Activated CD4-positive, alpha-beta T cell treated with anti-CD3 and anti-CD28 coated beads, Interleukin-2, Interleukin-4, amounts not matched to agents 100 ng/mL and 50 ng/mL, durations not matched to agents 16 hours and 8 hours (primary cell): Measurements from ENCODE around the gene KRT24.
"Not testable (repeated sequence)": the region's sequence is repeated elsewhere in the genome, so short reads cannot be mapped to it uniquely, and the experiment has no call there.

Experiments
- DNase-seq: peaks from one replicate; pipeline ENCODE4 v3.0.0-alpha.2; 2020; ENCODE audit warnings: low spot score

Gene KRT24

DNA sequence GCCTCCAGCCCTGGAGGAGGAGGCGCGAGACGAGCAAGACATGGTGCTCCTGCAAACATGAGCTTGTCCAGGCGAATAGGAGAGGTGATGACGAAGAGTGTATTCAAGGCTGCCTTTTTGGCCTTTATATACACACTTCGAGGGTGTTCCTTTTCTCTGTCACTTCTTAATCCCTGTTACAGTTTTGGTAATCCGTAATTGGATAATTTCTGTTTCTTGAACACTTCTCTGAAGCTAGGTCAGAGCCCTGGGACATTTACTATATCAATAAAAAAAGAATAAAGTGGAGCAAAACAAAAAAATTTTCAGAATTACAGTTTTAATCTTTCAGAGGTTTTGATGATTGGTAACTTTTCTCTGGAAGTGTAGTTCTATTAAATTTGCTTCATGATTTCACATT, at the start of gene KRT24:
KRT24 (minus strand) TSS at position 101 of the 400 bp plus-strand sequence; CDS start at position 42, 59 bp downstream.
- no peak for DNase-seq

DNA sequence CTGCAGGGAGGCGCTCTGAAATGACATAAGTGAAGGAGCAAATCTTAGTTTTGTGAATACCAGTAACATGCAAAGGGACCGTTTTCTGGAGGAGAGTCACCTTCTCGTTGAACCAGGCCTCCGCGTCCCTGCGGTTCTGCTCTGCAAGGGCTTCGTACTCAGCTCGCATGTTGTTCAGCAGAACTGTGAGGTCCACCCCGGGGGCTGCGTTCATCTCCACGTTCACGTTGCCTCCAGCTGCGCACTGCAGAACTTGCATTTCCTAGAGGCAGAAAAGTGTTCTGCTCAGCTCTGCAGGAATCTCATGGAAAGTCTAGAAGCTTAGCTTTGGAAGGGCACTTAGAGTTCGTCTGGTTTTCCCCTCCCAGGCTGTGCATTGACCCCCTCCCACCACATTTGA, 47.5 kb upstream of the KRT24 start:
- no peak for DNase-seq

DNA sequence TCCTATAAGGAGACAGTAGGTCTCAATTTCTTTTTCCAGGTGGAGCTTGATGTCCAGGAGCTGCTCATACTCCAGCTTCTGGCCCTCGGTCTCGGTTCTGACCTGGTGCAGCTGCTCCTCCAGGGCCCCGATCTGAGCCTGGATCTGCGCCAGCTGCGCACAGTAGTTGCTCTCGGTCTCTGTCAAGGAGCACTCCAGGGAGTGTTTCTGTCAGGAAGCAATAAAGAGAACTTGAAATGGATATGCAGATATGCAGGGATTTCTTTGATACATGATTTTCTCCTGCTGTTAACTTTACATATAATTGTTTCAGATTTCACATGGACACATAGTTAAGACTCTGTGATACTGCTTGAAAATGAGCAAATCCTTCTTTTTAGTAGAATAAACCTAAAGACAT, 46.8 kb upstream of the KRT24 start:
- no peak for DNase-seq

DNA sequence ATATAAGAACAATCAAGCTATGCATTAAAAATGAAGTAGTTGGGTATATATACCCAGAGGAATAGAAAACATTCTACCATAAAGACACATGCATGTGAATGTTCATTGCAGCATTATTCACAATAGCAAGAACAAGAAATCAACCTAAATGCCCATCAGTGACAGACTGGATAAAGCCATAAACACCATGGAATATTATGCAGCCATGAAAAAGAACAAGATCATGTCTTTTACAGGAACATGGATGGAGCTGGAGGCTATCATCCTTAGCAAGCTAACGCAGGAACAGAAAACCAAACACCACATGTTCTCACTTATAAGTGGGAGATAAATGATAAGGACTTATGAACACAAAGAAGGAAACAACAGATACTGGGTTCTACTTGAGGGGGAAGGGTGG, 45.1 kb upstream of the KRT24 start:
- DNase-seq: not testable (repeated sequence)

DNA sequence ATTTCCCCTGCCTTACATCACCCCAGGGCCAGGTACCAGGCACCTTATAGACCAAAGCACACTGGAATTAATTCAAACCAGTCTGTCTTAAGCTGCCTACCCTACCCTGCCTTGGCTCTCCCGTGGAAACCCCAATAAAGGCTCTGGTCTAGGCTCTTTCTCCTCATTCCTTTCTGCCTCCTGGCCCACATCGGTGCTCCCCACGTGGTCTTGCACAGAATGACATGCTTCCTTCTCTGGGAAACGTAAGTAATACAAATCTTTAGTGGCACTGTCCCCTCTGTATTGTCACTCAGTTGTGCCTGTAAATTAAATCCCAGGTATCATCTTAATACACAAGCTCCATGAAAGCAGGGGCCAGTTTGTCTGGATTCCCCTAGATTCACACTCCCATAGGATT, 35.0 kb upstream of the KRT24 start:
- no peak for DNase-seq

DNA sequence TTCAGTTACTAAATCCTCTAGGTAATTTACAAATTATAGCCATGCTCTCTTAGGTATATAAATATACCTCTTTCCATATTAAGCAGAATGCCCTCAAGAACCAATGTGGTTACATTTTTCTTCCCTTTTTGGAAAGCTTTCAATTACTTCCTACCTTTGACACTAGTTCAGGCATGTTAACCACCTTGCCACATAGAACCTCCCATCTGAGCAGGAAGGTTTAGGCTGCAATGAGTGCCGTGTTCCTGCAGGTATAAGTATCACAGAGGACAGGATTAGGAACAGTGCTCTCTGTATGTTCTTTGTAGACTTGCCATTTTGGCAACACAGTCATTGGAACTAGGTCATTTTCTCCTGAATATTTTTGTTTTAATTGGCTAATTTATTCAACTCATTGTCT, 31.5 kb upstream of the KRT24 start:
- no peak for DNase-seq

DNA sequence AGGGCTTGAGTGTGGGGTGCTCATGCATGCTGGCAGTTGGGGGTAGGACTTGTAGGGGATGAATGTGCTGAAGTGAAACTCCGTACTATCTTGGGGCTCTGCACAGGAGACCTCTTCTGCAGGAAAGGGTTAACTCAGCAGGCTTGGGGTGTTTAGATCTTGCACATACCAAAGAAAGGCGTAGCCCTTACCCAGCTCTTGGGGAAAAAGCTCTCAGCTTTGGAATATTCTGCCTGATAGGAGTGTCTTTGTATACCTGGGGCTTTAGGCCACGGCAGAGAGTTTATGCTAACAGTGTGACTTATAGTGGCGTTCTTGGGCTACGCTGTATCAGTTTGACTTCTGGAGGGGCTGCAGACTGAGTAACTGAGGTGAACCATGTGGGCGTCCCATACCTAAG, 30.5 kb upstream of the KRT24 start:
- DNase-seq: no peak

DNA sequence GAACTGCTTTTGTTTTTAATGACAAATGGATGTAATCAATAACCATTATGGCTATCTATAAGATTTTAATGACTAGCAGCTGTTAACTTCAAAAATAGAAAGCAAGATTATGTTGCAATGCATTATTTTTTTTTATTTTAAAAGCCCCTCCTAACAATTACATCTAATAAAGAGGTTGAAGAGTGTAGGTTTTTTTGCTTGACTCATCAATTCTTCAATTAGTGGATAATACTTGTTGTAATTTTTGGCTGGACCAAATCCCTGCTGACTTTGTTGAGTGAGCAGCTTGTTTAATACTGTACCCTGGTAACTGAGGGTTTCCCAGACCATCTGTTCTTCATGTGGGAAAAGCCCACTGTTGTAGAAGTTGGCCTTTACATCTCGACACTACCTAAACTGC, 27.4 kb upstream of the KRT24 start:
- DNase-seq: no peak

DNA sequence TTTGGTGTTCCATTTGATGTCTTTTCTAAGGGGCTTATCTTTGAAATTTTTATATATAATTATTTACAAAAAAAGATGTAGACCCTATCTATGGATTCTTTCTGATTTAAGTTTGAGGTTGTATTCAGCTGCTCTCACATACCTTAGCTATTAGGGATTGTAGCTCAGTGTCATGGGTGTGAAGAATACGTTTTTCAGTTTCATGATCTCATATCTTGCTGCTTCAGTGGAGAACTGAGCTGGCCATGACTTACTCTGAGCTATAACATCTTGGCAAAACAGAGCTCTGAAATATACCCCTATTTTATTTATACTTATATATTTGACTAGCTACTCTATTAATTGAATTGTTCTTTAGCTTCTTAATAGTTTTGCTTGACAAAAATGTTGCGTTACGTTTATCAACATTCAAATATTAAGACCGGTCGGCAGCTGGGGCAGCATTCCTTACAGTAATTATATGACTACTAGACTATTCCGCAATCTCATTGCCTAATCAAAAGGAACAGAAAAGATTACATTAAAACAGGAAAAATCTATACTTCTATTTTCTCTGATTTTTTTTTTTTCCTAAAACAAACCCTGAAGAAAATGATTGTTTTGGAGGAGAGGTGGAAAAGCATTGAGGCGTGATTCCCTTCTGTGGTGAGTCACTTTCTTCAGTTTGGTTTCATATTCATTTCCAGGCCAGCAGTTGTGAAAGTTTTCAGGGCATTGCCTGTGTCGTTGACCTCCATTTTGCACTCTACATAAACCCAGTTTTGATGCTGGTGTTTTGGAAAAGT, 24.1 kb upstream of the KRT24 start:
- DNase-seq: no peak

DNA sequence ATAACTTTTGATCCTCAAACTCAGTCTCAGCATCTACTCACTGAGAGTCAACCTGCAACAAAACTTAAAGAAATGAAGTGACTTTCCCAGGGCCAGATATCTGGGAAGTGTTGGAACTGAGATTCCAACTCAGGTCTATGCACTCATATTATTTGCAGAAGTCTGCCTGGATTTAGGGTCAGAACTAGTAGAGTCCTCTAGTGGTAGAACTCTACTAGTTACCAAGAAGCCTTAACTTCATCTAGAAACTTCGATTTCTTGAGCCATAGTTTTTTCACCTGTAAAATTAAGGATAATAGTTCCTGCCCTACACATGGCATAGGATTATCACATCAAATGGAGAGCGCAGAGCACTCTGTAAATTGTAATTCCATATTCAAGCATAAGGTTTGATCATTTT, 23.4 kb upstream of the KRT24 start:
- no peak for DNase-seq

DNA sequence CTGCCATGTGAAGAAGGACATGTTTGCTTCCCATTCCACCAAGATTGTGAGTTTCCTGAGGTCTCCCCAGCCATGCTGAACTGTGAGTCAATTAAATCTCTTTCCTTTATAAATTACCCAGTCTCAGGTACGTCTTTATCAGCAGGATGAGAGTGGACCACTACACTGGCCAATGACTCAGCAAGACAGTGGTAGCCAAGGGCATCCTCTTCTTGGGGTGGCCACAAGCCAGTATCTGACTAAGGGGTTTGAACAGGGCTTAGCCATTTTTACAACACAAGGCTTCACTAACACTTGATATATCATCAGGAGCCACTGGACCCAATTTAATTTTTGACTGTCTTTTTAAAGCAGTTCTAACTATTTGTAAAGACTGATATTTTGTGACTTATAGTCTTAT, 21.1 kb upstream of the KRT24 start:
- no peak for DNase-seq

DNA sequence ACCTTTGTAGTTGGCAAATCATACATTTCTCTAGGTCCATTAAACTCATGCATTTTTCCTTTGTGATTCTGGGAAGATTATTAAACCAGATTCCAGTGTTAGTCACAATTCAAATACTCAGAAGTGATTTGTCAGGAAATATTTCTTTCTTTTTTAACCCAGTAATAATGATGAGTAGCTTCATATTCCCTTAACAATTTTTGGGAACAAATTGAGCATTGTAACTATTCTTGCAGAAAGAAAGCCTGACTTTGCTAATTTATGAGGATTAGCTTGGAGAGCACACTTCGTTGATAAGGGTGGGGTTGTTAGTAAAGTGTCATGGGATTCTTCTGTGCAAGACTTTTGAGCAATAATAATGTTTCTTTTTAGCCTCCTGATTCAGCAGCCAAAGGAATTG, 18.7 kb upstream of the KRT24 start:
- no peak for DNase-seq

DNA sequence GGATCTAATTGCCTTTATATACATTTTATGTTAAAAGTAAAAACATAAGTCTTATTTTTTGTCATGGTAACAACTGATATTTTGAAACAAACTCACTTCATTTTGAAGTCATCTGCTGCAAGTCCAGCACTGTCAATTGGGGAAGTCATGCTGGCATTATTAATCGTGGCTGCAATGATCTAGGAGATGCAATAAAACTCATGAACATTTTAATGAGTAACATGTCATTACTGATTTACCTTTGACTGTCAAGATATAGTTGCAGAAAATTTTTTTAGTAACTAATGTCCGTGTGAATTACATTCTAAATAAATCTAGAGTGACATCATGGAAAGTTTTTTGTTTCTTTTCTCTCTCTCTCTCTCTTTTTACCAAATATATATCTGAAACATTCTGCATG, 17.3 kb upstream of the KRT24 start:
- no peak for DNase-seq

DNA sequence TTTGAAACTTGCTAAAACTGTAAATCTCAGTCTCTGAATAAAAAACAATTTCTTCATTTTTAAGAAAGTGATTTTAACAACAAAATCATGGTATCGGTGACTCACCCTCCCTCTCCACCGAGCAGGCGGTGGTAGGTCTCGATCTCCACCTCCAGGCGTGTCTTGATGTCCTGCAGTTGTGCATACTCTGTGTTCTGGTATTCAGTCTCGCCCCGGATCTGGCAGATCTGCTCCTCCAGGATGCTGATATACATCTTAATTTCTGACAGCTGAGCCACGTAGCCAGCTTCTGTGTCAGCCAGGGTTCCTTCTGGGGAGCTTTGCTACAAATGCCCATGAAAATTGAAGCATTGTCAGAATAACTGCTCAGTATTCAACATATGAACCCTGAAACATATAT, 15.4 kb upstream of the KRT24 start:
- DNase-seq: no peak

DNA sequence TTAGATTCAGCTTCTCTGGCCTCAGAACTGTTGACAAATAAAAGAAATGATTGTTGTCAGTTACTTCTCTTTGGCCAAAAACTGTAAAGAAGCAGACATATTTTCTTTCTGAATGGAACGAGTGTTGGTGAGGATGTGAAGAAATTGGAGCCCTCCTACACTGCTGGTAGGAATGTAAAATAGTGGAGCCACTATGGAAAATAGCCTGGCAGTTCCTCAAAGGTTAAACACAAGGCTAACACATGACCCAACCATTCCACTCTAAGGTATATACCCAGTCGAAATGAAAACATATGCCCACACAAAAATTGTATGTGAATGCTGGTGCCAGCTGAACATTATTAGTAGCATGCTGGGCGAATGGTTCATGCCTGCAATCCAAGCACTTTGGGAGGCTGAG, 14.2 kb upstream of the KRT24 start:
- no peak for DNase-seq

DNA sequence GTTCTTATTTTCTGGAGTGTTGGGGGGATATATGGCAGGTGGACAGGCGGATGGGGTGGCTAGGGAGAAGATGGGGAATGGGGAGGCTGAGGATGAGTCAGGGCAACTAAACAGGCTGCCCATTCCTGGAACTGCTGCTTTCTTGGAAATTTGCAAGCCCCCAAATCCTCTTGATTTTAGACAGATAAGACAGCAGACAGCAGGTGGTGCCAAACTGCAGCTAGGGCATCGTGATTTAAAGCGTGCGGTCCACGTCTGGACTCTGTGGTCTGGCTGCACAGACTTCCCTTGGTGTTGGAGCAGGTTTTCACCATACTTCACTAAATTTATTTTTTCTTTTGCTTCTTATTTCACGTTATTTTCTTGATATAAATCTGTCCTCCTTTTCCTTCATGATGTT, 10.9 kb upstream of the KRT24 start:
- DNase-seq: no peak

DNA sequence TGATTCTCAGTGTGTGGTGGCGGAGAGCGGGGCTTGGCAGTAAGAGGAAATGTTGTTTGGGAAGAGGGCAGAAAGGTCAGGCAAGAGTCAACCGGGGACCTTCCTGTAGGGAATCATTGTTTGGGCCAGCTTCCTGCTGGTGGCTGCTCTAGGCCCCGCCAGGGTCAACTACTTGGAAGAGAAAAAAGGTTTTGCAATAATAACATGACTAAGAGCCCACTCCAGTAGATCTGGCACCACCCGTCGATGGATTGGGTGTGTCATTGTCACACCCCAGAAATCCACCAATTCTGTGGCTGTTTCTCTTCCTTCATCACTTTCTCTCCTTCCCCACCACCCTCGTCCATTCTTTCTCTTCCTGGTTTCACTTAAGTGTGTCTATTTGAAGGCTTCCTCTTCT, 4.2 kb upstream of the KRT24 start:
- DNase-seq: no peak

DNA sequence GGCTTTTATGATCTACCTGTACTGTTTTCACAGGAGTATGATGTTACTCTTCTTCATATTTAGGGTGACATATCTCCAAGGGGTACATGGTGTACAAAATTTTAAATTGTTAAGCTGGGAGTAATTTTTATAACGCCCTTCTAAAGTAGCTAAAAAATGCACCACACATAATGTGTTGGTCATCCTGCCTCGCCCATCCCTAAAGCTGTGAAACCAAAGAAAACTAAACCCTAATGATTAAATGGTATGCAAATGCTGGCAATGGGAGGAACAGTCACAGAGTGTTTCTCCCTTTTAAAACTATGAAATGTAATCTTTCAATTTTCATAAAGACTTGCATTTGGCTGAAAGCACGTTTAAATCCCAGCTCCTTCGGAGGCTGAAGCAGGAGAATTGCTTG, 2.0 kb upstream of the KRT24 start:
- no peak for DNase-seq

DNA sequence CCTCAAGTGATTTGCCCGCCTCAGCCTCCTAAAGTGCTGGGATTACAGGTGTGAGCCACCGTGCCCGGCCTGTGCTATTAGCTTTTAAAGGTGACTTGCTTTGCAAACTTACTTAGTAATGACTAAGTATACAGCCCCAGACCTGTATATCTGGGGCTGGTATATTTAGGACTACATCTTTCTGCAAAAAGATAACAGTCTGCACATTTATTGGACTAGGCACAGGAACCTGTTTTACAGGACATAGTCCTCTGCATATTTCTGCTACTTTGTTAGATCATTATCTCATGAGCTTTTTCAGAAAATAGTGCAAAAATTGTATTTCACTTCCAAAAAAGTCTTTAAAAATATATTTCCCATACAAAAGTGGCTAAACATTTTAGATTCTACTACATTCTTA, 1.3 kb downstream of the KRT24 start:
- no peak for DNase-seq

DNA sequence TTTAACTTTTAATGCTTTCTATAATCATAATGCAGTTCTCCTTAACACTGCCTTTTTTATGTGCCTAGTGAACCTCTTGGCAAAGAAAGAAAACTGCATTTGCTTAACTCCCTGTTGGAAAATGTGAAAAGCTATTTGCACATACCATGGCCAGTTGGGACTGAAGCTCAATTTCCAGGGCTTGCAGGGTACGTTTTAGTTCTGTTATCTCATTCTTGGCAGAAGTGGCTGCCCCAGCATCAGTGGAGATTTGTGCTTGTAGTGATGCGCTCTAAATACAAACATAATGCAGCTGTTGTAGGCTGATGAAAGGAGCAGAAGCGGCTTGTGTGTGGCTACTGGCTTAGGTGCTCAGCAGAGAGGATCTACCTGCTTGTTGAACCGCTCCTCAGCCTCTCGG, 3.7 kb downstream of the KRT24 start:
- DNase-seq: no peak

DNA sequence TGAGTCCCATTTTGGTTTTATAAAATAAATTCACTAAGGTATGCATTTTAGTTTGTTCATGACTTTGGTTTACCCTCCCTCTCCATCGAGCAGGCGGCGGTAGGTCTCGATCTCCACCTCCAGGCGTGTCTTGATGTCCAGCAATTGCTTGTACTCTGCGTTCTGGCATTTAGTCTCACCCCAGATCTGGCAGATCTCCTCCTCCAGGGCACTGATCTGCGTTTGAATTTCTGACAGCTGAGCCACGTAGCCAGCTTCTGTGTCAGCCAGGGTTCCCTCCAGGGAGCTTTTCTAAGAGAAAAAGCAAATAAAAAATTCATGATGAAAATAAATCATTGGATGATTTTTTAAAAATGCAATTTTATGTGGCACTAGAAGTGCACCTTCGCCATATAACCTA, 4.2 kb downstream of the KRT24 start:
- DNase-seq: no peak

DNA sequence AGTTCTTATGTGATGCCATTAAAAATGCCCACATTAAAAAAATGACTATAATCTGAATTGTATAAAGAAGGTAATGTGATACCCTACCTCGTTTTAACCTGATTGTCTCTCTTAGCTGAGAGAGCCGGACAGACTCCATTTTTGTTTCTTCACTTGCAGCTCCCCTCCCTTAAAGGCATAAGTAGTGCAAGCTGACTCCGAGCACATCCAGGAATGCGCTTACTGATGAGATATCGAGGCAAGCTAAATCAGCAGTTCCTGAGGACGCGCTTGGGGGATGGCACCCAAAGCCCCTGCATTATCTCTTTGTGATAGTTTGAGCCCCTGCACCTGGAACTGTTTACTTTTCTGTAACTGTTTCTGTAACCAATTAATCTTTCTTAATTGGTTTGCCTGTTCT, 6.3 kb downstream of the KRT24 start:
- no peak for DNase-seq

DNA sequence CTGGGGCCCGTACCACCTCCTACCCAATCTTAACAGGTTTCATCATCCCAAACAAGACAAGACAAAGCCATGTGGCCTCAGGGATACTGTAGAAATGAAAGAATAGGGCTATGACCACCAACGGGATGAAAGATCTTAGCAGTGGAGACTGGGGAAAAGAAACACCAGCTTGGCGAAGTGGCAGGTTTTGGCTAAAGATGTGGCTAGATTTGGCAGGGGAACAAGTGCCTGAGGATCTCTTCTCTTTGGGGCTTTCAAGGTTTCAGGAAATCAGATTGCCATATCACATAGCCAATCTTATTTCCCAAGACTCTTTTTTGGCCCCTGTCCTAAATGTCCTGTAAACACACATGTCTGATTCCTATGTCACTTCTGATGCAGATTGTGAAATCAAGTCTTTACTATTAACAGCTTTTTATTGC, 6.9 kb downstream of the KRT24 start:
- no peak for DNase-seq

DNA sequence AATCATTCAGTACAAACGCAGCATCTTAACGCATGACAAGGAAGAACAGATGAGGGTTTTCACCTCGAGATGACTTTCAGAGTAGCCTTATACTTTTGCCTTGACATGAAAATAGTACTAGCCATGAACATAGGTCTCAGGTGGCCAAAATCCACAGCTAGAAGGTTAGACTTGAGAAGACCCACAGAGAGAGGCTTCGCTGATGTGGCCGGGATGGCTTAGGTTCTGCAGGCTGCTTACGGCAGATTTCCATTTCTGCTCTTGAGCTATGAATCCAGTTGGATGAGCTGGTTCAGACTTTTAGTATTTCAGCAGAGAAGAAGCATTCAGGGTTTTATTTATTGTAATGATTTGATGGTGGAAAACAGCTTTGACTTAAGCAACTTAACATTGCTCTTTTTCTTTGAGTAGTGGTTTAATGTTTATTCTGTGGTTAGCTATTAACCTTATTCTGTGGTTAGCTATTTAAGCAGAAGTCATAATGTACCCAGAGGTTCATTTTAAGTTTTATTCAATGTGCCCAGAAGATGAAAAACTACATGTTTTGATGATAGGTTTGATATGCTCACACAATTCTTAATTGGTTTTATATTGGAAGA, 7.6 kb downstream of the KRT24 start:
- no peak for DNase-seq
